IPS DF 4.7 (cell line): Measurements from ENCODE around the gene PRDM10.
"Not testable (repeated sequence)": the region's sequence is repeated elsewhere in the genome, so short reads cannot be mapped to it uniquely, and the experiment has no call there.

Experiments used
- DNase-seq: peaks from one replicate; pipeline ENCODE4 v3.0.0-alpha.2; 2013; ENCODE audit warnings: low spot score; ENCODE audit errors: extremely low read depth

PRDM10 gene

GRCh38 chr11:129895126-129896041, 107.3 kb downstream of the PRDM10 start, which contains the start of gene NFRKB:
Gene NFRKB, minus strand, starts transcription at chr11:129895578. Its CDS starts 2,729 bp downstream, at chr11:129892849.
- no peak for DNase-seq

GRCh38 chr11:129894278-129895125, 108.1 kb downstream of the PRDM10 start:
- DNase-seq: no peak

- DNase-seq: no peak
Observed at GRCh38 chr11:129888451-129888850, 114.2 kb downstream of the PRDM10 start.

- DNase-seq: no peak
Observed at GRCh38 chr11:129885381-129885780, 117.3 kb downstream of the PRDM10 start.

GRCh38 chr11:129884581-129884980, 118.1 kb downstream of the PRDM10 start:
- no peak for DNase-seq

- no peak for DNase-seq
Observed at GRCh38 chr11:129881570-129882170, 121.0 kb downstream of the PRDM10 start.

GRCh38 chr11:129880311-129880710, 122.3 kb downstream of the PRDM10 start:
- DNase-seq: no peak

GRCh38 chr11:129871914-129872313, 130.7 kb downstream of the PRDM10 start:
- DNase-seq: no peak

- DNase-seq: not testable (repeated sequence)
Observed at GRCh38 chr11:129868626-129869025, 134.0 kb downstream of the PRDM10 start.

GRCh38 chr11:129866311-129866710, 136.3 kb downstream of the PRDM10 start:
- no peak for DNase-seq

GRCh38 chr11:129865701-129866100, 136.9 kb downstream of the PRDM10 start:
- DNase-seq: no peak

GRCh38 chr11:129864811-129865210, 137.8 kb downstream of the PRDM10 start:
- no peak for DNase-seq

- no peak for DNase-seq
Observed at GRCh38 chr11:129861702-129862522, 140.7 kb downstream of the PRDM10 start.

- DNase-seq: no peak
Observed at GRCh38 chr11:129856036-129856435, 146.6 kb downstream of the PRDM10 start.

- DNase-seq: no peak
Observed at GRCh38 chr11:129855086-129855485, 147.5 kb downstream of the PRDM10 start.

- DNase-seq: no peak
Observed at GRCh38 chr11:129854232-129854805, 148.3 kb downstream of the PRDM10 start.

GRCh38 chr11:129853518-129854231, 149.0 kb downstream of the PRDM10 start:
- no peak for DNase-seq

- DNase-seq: no peak
Observed at GRCh38 chr11:129852125-129852740, 150.4 kb downstream of the PRDM10 start.
